D721Med (cell line): Measurements from ENCODE around the gene SFT2D2.
A peak's percentile ranks its signal among the peaks of the same experiment; 100 is the strongest.

Source experiments
- DNase-seq: peaks from one replicate; pipeline ENCODE4 v3.0.0; 2011; ENCODE audit warnings: low spot score; ENCODE audit not compliant: insufficient read length
- FAIRE-seq: peaks from 2 replicates; lab custom pipeline; 2011; peaks lifted over from hg19 to GRCh38; lab: Jason Lieb, UNC
- CTCF ChIP-seq: IDR thresholded peaks from 2 replicates; pipeline ENCODE4 v1.5.1; 2012; ENCODE audit warnings: mild to moderate bottlenecking, control low read depth; ENCODE audit not compliant: insufficient read depth; ENCODE audit errors: missing control alignments

Gene SFT2D2

GRCh38 chr1:168223681-168224540 is 1.9 kb upstream of the SFT2D2 start:
- no peak for TF ChIP-seq CTCF
- DNase-seq (no peak), FAIRE-seq (no peak)

GRCh38 chr1:168224991-168225390 is 813 bp upstream of the SFT2D2 start:
- no peak for FAIRE-seq
- TF ChIP-seq CTCF, result no peak

GRCh38 chr1:168227620-168228019 is 1.8 kb downstream of the SFT2D2 start:
- TF ChIP-seq CTCF, result no peak
- no peak for DNase-seq
- no peak for FAIRE-seq

More at GRCh38 chr1:168224991-168225390, 813 bp upstream of the SFT2D2 start:
- no peak for DNase-seq

- no peak for FAIRE-seq
- TF ChIP-seq CTCF, result no peak
- DNase-seq, result no peak
These were observed 4.1 kb downstream of the SFT2D2 start for GRCh38 chr1:168229893-168230292.

GRCh38 chr1:168230709-168231108 is 4.9 kb downstream of the SFT2D2 start:
- TF ChIP-seq CTCF, result no peak
- FAIRE-seq (no peak), DNase-seq (no peak)

- peak; percentile 65 for TF ChIP-seq CTCF
- peak; percentile 66 for DNase-seq
- FAIRE-seq, result peak; percentile 38
These were observed 9.2 kb downstream of the SFT2D2 start for GRCh38 chr1:168234846-168235547.

- no peak for TF ChIP-seq CTCF
- no peak for DNase-seq
- FAIRE-seq, result no peak
These were observed 9.7 kb downstream of the SFT2D2 start for GRCh38 chr1:168235548-168235885.
